HEK293T (cell line): ENCODE results near the gene TMEM150B.

Experiments
- CTCF ChIA-PET: fragments of 350-600 bp; formaldehyde crosslinking; extraction: SDS; loops from one replicate; lab custom pipeline; 2021; ENCODE audit warnings: antibody characterized with exemption, inconsistent platforms; lab: Yijun Ruan, JAX
- POLR2A ChIA-PET: fragments of 350-600 bp; formaldehyde crosslinking; extraction: SDS; loops from one replicate; lab custom pipeline; 2020; ENCODE audit warnings: antibody characterized with exemption, inconsistent platforms; lab: Yijun Ruan, JAX
- DNase-seq: peaks from one replicate; pipeline ENCODE4 v3.0.0; 2012; ENCODE audit warnings: mixed read lengths; ENCODE audit errors: extremely low spot score
- ARNT ChIP-seq: fragments of 450-650 bp; IDR thresholded peaks from 2 replicates; pipeline ENCODE4 v1.6.1; 2017; ENCODE audit warnings: mild to moderate bottlenecking
- BHLHE40 ChIP-seq: fragments of 450-650 bp; IDR thresholded peaks from 2 replicates; pipeline ENCODE4 v1.6.1; 2016; ENCODE audit warnings: mild to moderate bottlenecking, moderate library complexity, borderline replicate concordance
- CTBP1 ChIP-seq: fragments of 450-650 bp; IDR thresholded peaks from 2 replicates; pipeline ENCODE4 v1.6.1; 2016; ENCODE audit warnings: borderline replicate concordance
- ELF4 ChIP-seq: fragments of 450-650 bp; IDR thresholded peaks from 2 replicates; pipeline ENCODE4 v1.6.1; 2017; ENCODE audit warnings: antibody characterized with exemption
- FOXA1 ChIP-seq: fragments of 450-650 bp; IDR thresholded peaks from 2 replicates; pipeline ENCODE4 v1.6.1; 2016; ENCODE audit warnings: mild to moderate bottlenecking
- FOXK2 ChIP-seq: fragments of 450-650 bp; IDR thresholded peaks from 2 replicates; pipeline ENCODE4 v1.6.1; 2016; ENCODE audit warnings: mild to moderate bottlenecking
- FOXM1 ChIP-seq: fragments of 450-650 bp; IDR thresholded peaks from 2 replicates; pipeline ENCODE4 v1.6.1; 2017; ENCODE audit warnings: mild to moderate bottlenecking, borderline replicate concordance
- HDGF ChIP-seq: fragments of 450-650 bp; IDR thresholded peaks from 2 replicates; pipeline ENCODE4 v1.6.1; 2017; ENCODE audit warnings: antibody characterized with exemption, borderline replicate concordance
- L3MBTL2 ChIP-seq: fragments of 450-650 bp; conservative IDR thresholded peaks from 2 replicates; pipeline ENCODE4 v1.6.1; 2016; ENCODE audit warnings: mild to moderate bottlenecking
- LEF1 ChIP-seq: fragments of 450-650 bp; IDR thresholded peaks from 2 replicates; pipeline ENCODE4 v1.6.1; 2017; ENCODE audit warnings: mild to moderate bottlenecking, borderline replicate concordance
- NFRKB ChIP-seq: fragments of 450-650 bp; IDR thresholded peaks from 2 replicates; pipeline ENCODE4 v1.6.1; 2016; ENCODE audit warnings: mild to moderate bottlenecking, moderate library complexity
- PKNOX1 ChIP-seq: fragments of 450-650 bp; IDR thresholded peaks from 2 replicates; pipeline ENCODE4 v1.6.1; 2016
- SP1 ChIP-seq: fragments of 450-650 bp; IDR thresholded peaks from 2 replicates; pipeline ENCODE4 v1.6.1; 2017
- SUZ12 ChIP-seq: fragments of 450-650 bp; IDR thresholded peaks from 2 replicates; pipeline ENCODE4 v1.6.1; 2016; ENCODE audit warnings: mild to moderate bottlenecking
- TARDBP ChIP-seq: fragments of 450-650 bp; IDR thresholded peaks from 2 replicates; pipeline ENCODE4 v1.6.1; 2016
- ZNF384 ChIP-seq: fragments of 450-650 bp; IDR thresholded peaks from 2 replicates; pipeline ENCODE4 v1.6.1; 2016

TMEM150B gene

GRCh38 chr19:55369653-55370304 lies 44.6 kb upstream of the TMEM150B start:
- TF ChIP-seq CTBP1 (no peak), SUZ12 (no peak), ELF4 (no peak), L3MBTL2 (no peak), FOXK2 (no peak), ZNF384 (no peak), TARDBP (no peak), PKNOX1 (no peak)
- CTCF ChIA-PET: no interaction called here
- peak; percentile 46 for DNase-seq
- POLR2A ChIA-PET: interaction anchor here (0.9 to 1.8 kb wide), 3 partner anchors 26 to 37 kb away, joined by 3 to 7 read pairs (median 5); partner anchors contain the start of gene UBE2S

GRCh38 chr19:55368701-55369563 lies 43.8 kb upstream of the TMEM150B start:
- POLR2A ChIA-PET: interaction anchor here (0.9 to 2.0 kb wide), 4 partner anchors 25 to 38 kb away, joined by 3 to 8 read pairs (median 6); partner anchors contain the start of gene UBE2S
- CTCF ChIA-PET: no interaction called here
- DNase-seq: no peak
- TF ChIP-seq ELF4 (no peak), HDGF (no peak)

- CTCF ChIA-PET: no interaction called here
- POLR2A ChIA-PET: interaction anchor here (1.5 to 2.0 kb wide), 3 partner anchors 29 to 39 kb away, joined by 3 to 8 read pairs (median 7); partner anchors contain the start of gene UBE2S
- TF ChIP-seq HDGF (no peak), LEF1 (no peak), TARDBP (no peak), BHLHE40 (no peak), ELF4 (no peak), FOXM1 (no peak), ARNT (no peak), L3MBTL2 (no peak), ZNF384 (no peak), CTBP1 (no peak), SUZ12 (no peak), SP1 (no peak), PKNOX1 (no peak), NFRKB (no peak), FOXK2 (no peak), FOXA1 (no peak)
- DNase-seq: no peak
Measured at GRCh38 chr19:55368106-55368505, 43.0 kb upstream of the TMEM150B start.

- POLR2A ChIA-PET: interaction anchor here (0.9 kb wide), 1 partner anchor 27 kb away, joined by 3 read pairs; the partner anchor contains the start of gene KMT5C
- DNase-seq: no peak
- no peak for TF ChIP-seq HDGF
- TF ChIP-seq NFRKB: no peak
- TF ChIP-seq BHLHE40: no peak
- TF ChIP-seq FOXK2: no peak
- no peak for TF ChIP-seq FOXM1
- CTCF ChIA-PET: no interaction called here
Measured at GRCh38 chr19:55366790-55367189, 41.6 kb upstream of the TMEM150B start.

- TF ChIP-seq ZNF384: no peak
- TF ChIP-seq PKNOX1: no peak
- TF ChIP-seq CTBP1: no peak
- no peak for TF ChIP-seq L3MBTL2
- TF ChIP-seq ELF4: no peak
- no peak for TF ChIP-seq ARNT
- no peak for TF ChIP-seq BHLHE40
- TF ChIP-seq HDGF: no peak
- no peak for TF ChIP-seq LEF1
- no peak for TF ChIP-seq FOXK2
- no peak for TF ChIP-seq SP1
- no peak for TF ChIP-seq SUZ12
- TF ChIP-seq NFRKB: no peak
- TF ChIP-seq FOXA1: no peak
- no peak for DNase-seq
- CTCF ChIA-PET: no interaction called here
- POLR2A ChIA-PET: interaction anchor here (0.9 kb wide), 1 partner anchor 26 kb away, joined by 3 read pairs; the partner anchor contains the start of gene KMT5C
Measured at GRCh38 chr19:55365964-55366363, 40.8 kb upstream of the TMEM150B start.

GRCh38 chr19:55365245-55365644 lies 40.1 kb upstream of the TMEM150B start:
- no peak for DNase-seq
- ChIA-PET POLR2A (no interaction called here), CTCF (no interaction called here)
- TF ChIP-seq NFRKB (no peak), CTBP1 (no peak), FOXM1 (no peak), SUZ12 (no peak), PKNOX1 (no peak), FOXK2 (no peak), FOXA1 (no peak), SP1 (no peak), ZNF384 (no peak), HDGF (no peak), ELF4 (no peak), ARNT (no peak), TARDBP (no peak), L3MBTL2 (no peak), LEF1 (no peak)
